ENCODE data around the gene CDKN2AIP.
"Not testable (repeated sequence)": the region's sequence is repeated elsewhere in the genome, so short reads cannot be mapped to it uniquely, and the experiment has no call there.

CDKN2AIP gene

GRCh38 chr4:183430994-183431347 lies 13.5 kb upstream of the CDKN2AIP start:
- Histone ChIP-seq H4K20me1 (no peaks in the 10 kb centered on the region), H3K36me3 (no peaks in the 10 kb centered on the region), H3K27ac (peak overlapping the region; percentile 67), H3K27me3 (no peaks in the 10 kb centered on the region), H3K4me1 (peaks cover 40% of the 10 kb centered on the region), H3K9ac (peak overlapping the region; percentile 42; the same call in 1 of the 2 replicates), H3K9me3 (0 out of 2 replicates have a peak, but pooled peaks cover 3% of the 10 kb centered on the region), H3K4me3 (no peak overlapping the region), H3K4me2 (peak overlapping the region; percentile 53)
- TF ChIP-seq Cebpa-rat (IDR thresholded peaks at IDR 0.05): no peak

GRCh38 chr4:183431614-183432013 lies 12.8 kb upstream of the CDKN2AIP start:
- Histone ChIP-seq H3K9me3 (0 out of 2 replicates have a peak, but pooled peaks cover 3% of the 10 kb centered on the region), H3K4me2 (peak overlapping the region; percentile 53; the same call in 1 of the 2 replicates), H3K27ac (no peak overlapping the region), H3K36me3 (no peaks in the 10 kb centered on the region), H3K9ac (no peak overlapping the region), H4K20me1 (no peaks in the 10 kb centered on the region), H3K27me3 (no peaks in the 10 kb centered on the region), H3K4me3 (no peak overlapping the region), H3K4me1 (peaks cover 40% of the 10 kb centered on the region)
- TF ChIP-seq Cebpa-rat (IDR thresholded peaks at IDR 0.05): no peak

- H3K4me3 ChIP-seq, H3K27me3 ChIP-seq, H3K9me3 ChIP-seq, H3K36me3 ChIP-seq, H3K9ac ChIP-seq, H3K4me2 ChIP-seq, H3K27ac ChIP-seq, H4K20me1 ChIP-seq: not testable (repeated sequence)
- H3K4me1 ChIP-seq: peaks cover 40% of the 10 kb centered on the region
Observed at GRCh38 chr4:183433183-183433582, 11.3 kb upstream of the CDKN2AIP start.

- no peak for TF ChIP-seq Cebpa-rat (IDR thresholded peaks at IDR 0.05)
- H3K9me3 ChIP-seq: 0 out of 2 replicates have a peak, but pooled peaks cover 3% of the 10 kb centered on the region
Observed at GRCh38 chr4:183434264-183434663, 10.2 kb upstream of the CDKN2AIP start.

GRCh38 chr4:183434666-183435190 lies 9.7 kb upstream of the CDKN2AIP start:
- H3K36me3 ChIP-seq: no peaks in the 10 kb centered on the region
- peak overlapping the region; percentile 56 for H3K27ac ChIP-seq
- H3K9ac ChIP-seq: peak overlapping the region; percentile 24; the same call in 1 of the 2 replicates
- no peak overlapping the region for H3K4me3 ChIP-seq
- H3K4me2 ChIP-seq: peak overlapping the region; percentile 79
- H4K20me1 ChIP-seq: no peaks in the 10 kb centered on the region
- peaks cover 40% of the 10 kb centered on the region for H3K4me1 ChIP-seq
- no peak for TF ChIP-seq Cebpa-rat (IDR thresholded peaks at IDR 0.05)
- H3K9me3 ChIP-seq: 0 out of 2 replicates have a peak, but pooled peaks cover 3% of the 10 kb centered on the region
- H3K27me3 ChIP-seq: no peaks in the 10 kb centered on the region

More at GRCh38 chr4:183434264-183434663, 10.2 kb upstream of the CDKN2AIP start:
- Histone ChIP-seq H3K9ac (peak overlapping the region; percentile 24; the same call in 1 of the 2 replicates), H4K20me1 (no peaks in the 10 kb centered on the region), H3K27me3 (no peaks in the 10 kb centered on the region), H3K4me3 (no peak overlapping the region), H3K36me3 (no peaks in the 10 kb centered on the region), H3K4me1 (peaks cover 40% of the 10 kb centered on the region), H3K4me2 (peak overlapping the region; percentile 79), H3K27ac (peak overlapping the region; percentile 56)

GRCh38 chr4:183435803-183436202 lies 8.6 kb upstream of the CDKN2AIP start:
- H3K9me3 ChIP-seq: 0 out of 2 replicates have a peak, but pooled peaks cover 3% of the 10 kb centered on the region
- H3K4me1 ChIP-seq: peaks cover 34% of the 10 kb centered on the region
- H3K36me3 ChIP-seq: no peaks in the 10 kb centered on the region
- no peaks in the 10 kb centered on the region for H3K27me3 ChIP-seq
- no peak overlapping the region for H3K4me3 ChIP-seq
- H3K27ac ChIP-seq: no peak overlapping the region
- no peak overlapping the region for H3K4me2 ChIP-seq
- no peak overlapping the region for H3K9ac ChIP-seq
- no peak for TF ChIP-seq Cebpa-rat (IDR thresholded peaks at IDR 0.05)
- no peaks in the 10 kb centered on the region for H4K20me1 ChIP-seq

GRCh38 chr4:183436417-183436816 lies 8.0 kb upstream of the CDKN2AIP start:
- Histone ChIP-seq H3K9me3 (0 out of 2 replicates have a peak, but pooled peaks cover 3% of the 10 kb centered on the region), H3K36me3 (no peaks in the 10 kb centered on the region), H3K4me3 (no peak overlapping the region), H3K27ac (no peak overlapping the region), H3K4me2 (no peak overlapping the region), H3K27me3 (no peaks in the 10 kb centered on the region), H3K9ac (no peak overlapping the region), H4K20me1 (no peaks in the 10 kb centered on the region), H3K4me1 (peaks cover 28% of the 10 kb centered on the region)
- no peak for TF ChIP-seq Cebpa-rat (IDR thresholded peaks at IDR 0.05)

GRCh38 chr4:183437452-183437851 lies 7.0 kb upstream of the CDKN2AIP start:
- TF ChIP-seq Cebpa-rat (IDR thresholded peaks at IDR 0.05): no peak

GRCh38 chr4:183438458-183439113 lies 5.8 kb upstream of the CDKN2AIP start:
- H3K9me3 ChIP-seq: no peaks in the 10 kb centered on the region
- H3K36me3 ChIP-seq: no peaks in the 10 kb centered on the region
- H3K27ac ChIP-seq: no peak overlapping the region
- H3K27me3 ChIP-seq: no peaks in the 10 kb centered on the region
- H3K9ac ChIP-seq: no peak overlapping the region
- no peak overlapping the region for H3K4me3 ChIP-seq
- H3K4me1 ChIP-seq: peaks cover 33% of the 10 kb centered on the region
- H3K4me2 ChIP-seq: no peak overlapping the region
- no peak for TF ChIP-seq Cebpa-rat (IDR thresholded peaks at IDR 0.05)
- H4K20me1 ChIP-seq: no peaks in the 10 kb centered on the region

More at GRCh38 chr4:183437452-183437851, 7.0 kb upstream of the CDKN2AIP start:
- H3K4me2 ChIP-seq: no peak overlapping the region
- no peak overlapping the region for H3K27ac ChIP-seq
- H3K27me3 ChIP-seq: no peaks in the 10 kb centered on the region
- peaks cover 22% of the 10 kb centered on the region for H3K4me1 ChIP-seq
- H3K36me3 ChIP-seq: no peaks in the 10 kb centered on the region
- no peaks in the 10 kb centered on the region for H4K20me1 ChIP-seq
- 0 out of 2 replicates have a peak, but pooled peaks cover 3% of the 10 kb centered on the region for H3K9me3 ChIP-seq
- no peak overlapping the region for H3K4me3 ChIP-seq
- no peak overlapping the region for H3K9ac ChIP-seq

GRCh38 chr4:183441276-183441675 lies 3.2 kb upstream of the CDKN2AIP start:
- H3K9ac ChIP-seq: no peak overlapping the region
- no peak overlapping the region for H3K27ac ChIP-seq
- TF ChIP-seq Cebpa-rat (IDR thresholded peaks at IDR 0.05): no peak
- peaks cover 22% of the 10 kb centered on the region for H3K4me1 ChIP-seq
- H3K4me2 ChIP-seq: no peak overlapping the region
- peaks cover 16% of the 10 kb centered on the region for H4K20me1 ChIP-seq
- H3K36me3 ChIP-seq: peaks cover 5% of the 10 kb centered on the region
- H3K27me3 ChIP-seq: no peaks in the 10 kb centered on the region
- H3K4me3 ChIP-seq: no peak overlapping the region
- no peaks in the 10 kb centered on the region for H3K9me3 ChIP-seq

Measured in BLaER1 (cell line).